GM12865 (cell line): Measurements from ENCODE around the gene FGF11.
"Not testable (repeated sequence)": the region's sequence is repeated elsewhere in the genome, so short reads cannot be mapped to it uniquely, and the experiment has no call there.

Source experiments
- DNase-seq: peaks from one replicate; pipeline ENCODE4 v3.0.0; 2010; ENCODE audit warnings: low read depth
- H3K4me3 ChIP-seq: 2 replicates; pipeline ENCODE4 v1.5.1; 2011; ENCODE audit warnings: mild to moderate bottlenecking, low read depth, low read length, control low read depth
- TF ChIP-seq, protein P1 (sequence below): IDR thresholded peaks from 2 replicates; pipeline ENCODE4 v1.5.1; 2011; ENCODE audit warnings: low read length, control low read depth, low read depth, inconsistent platforms; ENCODE audit not compliant: insufficient read depth; ENCODE audit errors: missing control alignments

FGF11 gene

DNA sequence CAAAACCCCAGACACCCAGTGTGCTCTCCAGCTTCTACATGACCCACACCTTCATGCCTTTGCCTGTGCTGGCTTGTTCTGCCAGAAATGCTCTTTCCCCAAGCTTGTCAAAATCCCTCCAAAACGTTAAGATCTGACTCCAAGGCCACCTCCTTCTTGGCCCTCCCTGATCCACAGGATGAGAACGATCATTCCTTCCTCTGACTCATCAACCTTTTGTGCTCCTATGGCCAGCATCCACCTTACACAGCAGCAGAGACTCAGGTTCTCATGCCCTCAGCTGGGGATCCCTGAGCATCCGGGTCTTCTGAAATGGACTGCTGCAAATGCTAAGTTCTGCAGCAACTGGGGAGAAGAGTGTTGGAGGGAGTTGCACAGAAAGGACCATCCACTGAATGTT lies 37.2 kb downstream of the FGF11 start:
- H3K4me3 ChIP-seq: no peak overlapping the region
- TF ChIP-seq, protein P1, sequence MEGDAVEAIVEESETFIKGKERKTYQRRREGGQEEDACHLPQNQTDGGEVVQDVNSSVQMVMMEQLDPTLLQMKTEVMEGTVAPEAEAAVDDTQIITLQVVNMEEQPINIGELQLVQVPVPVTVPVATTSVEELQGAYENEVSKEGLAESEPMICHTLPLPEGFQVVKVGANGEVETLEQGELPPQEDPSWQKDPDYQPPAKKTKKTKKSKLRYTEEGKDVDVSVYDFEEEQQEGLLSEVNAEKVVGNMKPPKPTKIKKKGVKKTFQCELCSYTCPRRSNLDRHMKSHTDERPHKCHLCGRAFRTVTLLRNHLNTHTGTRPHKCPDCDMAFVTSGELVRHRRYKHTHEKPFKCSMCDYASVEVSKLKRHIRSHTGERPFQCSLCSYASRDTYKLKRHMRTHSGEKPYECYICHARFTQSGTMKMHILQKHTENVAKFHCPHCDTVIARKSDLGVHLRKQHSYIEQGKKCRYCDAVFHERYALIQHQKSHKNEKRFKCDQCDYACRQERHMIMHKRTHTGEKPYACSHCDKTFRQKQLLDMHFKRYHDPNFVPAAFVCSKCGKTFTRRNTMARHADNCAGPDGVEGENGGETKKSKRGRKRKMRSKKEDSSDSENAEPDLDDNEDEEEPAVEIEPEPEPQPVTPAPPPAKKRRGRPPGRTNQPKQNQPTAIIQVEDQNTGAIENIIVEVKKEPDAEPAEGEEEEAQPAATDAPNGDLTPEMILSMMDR: no peak
- DNase-seq: no peak

DNA sequence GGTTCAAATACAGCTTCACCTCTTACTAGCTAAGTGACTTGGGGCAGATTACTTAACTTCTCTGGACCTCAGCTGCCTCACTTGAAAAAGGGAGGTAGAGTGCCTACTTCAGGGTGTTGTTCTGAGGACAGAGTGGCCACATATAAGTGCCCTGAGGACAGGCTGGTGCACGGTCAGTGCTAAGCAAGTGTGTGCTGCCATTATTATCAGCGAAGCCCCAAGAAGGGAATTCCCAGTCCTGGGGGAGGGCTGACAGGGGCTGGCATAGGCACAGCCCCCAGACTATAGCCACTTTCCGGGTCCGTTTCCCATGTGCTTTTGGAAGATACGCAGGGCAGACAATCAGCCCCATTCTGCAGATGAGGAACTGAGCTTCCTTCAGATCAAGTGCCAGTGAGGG lies 37.6 kb downstream of the FGF11 start:
- no peak for DNase-seq
- TF ChIP-seq, protein P1: no peak

DNA sequence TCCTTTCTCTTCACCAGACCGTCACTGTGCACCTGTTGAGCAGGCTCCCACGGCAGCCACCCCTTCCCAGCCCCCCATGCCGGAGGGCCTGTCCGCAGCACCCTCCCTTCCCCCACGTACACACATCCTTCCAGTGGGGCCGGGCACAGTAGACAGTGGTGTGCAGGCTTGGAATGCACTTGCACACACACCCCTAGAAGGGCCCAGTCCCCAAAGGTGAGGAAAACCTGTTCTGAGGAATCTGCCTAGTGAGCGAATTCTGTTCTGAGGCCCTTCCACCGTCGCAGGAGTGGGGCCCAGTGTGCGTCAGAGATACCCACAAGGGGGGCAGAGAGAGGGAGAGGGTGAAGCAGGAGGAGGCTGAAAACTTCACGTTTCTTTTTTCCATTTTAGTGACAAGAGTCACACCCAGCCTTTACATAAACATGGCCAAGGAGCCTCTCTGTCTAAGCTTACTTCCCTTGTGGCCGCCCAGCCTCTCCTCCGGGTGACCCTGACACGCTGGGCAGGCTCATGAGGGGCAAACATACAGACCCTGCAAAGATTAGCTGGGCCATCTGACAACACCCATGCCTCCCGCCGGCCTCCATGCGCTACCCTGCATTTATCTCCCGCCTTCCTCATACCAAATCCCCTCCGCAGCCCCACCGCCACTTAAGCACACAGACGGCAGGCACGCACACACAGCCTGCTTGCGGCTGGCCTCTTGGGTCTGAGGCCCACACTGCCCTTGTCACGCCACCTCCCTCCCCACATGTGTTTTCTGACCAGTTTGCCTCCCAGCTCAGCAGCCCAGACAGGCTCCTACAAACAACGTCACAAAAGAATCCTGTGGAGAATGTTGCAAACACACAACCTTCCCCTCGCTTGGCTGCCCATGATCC lies 38.3 kb downstream of the FGF11 start:
- DNase-seq: no peak
- H3K4me3 ChIP-seq: no peak overlapping the region
- TF ChIP-seq, protein P1: no peak

More for the DNA sequence above, 37.6 kb downstream of the FGF11 start:
- no peak overlapping the region for H3K4me3 ChIP-seq

DNA sequence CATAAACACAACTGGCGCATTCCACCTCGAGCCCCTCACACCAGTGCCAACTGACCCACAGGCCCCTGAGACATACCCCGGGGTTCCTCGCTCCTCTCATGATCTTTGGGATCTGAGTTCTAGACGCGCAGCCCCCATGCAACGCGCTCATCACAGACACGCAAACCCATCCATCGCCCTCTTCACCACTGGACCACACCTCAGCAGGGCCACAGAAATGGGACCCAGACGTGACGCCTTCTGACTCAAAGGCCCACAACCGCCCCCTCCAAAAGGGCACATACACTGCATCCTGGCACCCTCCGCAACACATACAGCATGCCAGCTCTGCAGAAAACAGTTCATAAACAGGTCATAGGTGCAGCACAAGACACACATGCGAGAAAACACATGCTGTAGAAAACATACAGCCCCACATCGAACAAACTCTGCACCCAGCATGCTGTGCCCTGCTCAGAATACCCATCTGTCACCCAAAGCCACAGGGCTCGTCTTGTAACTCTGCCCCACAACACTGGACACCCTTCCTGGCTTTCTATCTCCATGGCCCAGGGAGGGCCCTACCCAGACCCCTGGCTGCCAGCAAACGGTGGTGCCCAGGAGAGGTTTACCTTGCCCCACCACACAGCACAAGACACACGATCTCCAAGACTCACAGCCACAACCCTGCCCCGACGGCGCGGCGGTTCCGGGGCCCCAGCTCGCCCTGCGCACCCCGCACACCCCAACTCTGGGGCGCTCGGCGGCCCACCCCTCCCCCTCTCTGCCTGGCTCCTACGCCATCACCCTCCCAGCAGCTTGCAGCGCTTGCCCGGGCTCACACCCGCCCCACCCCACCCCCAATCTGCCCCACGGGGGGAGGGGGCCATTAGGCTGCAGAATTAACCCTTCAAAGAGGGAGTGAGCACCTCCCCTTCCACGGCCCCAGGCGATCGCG lies 39.2 kb downstream of the FGF11 start:
- peak overlapping the region; percentile 81 for H3K4me3 ChIP-seq
- TF ChIP-seq, protein P1: no peak
- DNase-seq: peak; percentile 45

DNA sequence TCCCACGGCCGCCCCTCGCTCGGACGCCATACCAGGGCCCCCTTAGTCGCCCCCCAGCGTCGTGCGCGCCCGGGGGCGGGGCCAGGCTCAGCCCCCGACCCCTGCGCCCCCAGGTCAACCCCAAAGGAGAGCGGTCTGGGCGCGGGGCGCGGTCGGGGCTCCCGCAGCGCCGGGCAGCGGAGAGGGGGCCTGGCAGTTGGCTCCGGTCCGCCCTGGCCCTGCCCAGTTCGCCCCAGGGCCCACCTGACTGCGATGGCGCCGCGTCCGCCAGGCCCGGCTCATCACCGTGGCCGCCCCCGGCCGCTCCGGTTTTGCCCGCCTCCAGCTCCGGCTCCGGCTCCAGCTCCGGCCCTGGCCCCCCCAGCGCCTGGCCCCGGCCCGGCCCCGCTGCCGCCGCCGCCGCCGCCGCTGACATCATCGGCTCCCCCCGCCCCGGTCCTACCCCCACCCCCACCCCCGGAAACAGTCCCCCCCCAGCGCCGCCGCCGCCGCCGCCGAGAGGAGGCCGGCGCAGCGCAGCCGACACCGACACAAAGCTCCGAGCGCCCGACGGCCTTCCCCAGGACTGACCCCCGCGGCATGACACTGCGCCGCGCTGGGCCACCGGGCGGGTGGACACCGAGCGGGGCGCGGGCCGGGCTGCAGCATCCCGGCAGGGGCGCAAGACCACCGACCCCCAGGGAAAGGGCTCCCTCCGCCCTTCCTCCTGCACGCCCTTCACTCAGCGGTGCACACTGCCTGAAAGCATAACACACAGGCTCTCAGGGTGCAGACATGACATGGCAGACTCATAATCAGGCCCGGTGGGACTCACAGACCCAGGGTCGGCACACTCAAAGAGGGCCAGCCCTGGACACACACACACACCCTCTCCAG lies 40.1 kb downstream of the FGF11 start, which contains the start of gene ZBTB4:
Gene ZBTB4, minus strand, starts transcription at position 419 of the 876 bp plus-strand sequence. CDS start 12,830 bp downstream, outside the sequence.
- H3K4me3 ChIP-seq: peak within 1 kb of the TSS; percentile 81
- TF ChIP-seq, protein P1: no peak
- DNase-seq: peak; percentile 58

DNA sequence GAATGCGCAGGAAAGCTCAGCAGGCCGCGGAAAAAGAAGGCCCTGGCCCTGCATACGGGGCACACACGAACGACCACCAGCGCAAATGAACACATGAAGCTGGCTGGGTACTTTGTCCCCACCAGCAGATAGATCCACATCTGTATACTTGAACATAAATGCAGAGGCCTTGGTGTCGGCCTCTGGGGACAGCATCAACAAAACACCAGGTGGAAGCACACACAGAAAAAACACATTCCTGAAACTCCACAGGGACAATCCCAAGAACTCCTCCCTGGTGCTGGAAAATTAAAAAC lies 40.7 kb downstream of the FGF11 start:
- H3K4me3 ChIP-seq: peak overlapping the region; percentile 80
- DNase-seq: no peak
- TF ChIP-seq, protein P1: no peak

DNA sequence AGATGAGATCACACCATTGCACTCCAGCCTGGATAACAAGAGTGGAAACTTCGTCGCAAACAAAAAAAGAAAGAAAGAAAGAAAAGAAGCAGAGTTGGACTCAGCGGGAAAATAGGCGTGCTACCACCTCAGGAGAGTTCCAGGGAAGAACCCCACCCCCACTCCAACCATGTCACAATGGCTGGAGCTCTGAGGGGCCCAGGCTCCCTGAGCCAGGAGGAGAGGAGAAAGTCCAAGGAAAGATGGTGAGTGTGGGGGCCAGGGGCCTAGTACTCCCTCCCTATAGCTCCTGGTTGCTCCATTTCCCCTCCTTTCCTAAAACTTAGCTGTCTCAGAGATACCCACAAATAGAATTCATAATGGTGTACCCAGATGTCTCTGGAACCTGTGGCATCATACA lies 42.0 kb downstream of the FGF11 start, which contains the start of gene SLC35G6:
Gene SLC35G6, plus strand, starts transcription at position 172 of the 400 bp plus-strand sequence. Its CDS starts 71 bp downstream, at position 243.
- peak within 1 kb of the TSS; percentile 80 for H3K4me3 ChIP-seq
- not testable (repeated sequence) for DNase-seq

DNA sequence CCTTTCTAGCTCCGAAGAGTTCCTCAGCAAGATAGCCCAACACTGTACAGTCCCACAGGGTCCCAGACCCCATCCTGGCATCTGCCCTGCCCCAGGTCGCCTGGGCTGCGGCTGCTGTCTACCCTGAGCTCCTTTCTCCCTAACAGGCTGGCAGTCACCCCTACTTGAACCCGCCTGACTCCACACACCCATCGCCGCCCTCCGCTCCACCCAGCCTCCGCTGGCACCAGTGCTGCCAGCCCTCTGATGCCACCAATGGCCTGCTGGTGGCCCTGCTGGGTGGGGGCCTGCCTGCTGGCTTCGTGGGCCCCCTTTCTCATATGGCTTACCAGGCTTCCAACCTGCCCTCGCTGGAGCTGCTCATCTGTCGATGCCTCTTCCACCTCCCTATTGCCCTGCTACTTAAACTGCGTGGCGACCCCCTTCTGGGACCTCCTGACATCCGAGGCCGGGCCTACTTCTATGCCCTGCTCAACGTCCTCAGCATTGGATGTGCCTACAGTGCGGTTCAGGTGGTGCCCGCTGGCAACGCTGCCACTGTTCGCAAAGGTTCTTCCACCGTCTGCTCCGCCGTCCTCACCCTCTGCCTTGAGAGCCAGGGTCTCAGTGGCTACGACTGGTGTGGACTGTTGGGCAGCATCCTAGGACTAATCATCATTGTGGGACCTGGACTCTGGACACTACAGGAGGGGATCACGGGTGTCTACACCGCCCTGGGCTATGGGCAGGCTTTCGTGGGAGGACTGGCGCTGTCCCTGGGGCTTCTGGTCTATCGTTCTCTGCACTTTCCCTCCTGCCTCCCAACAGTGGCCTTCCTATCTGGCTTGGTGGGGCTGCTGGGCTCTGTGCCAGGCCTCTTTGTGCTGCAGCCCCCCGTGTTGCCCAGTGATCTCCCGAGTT lies 42.8 kb downstream of the FGF11 start:
- H3K4me3 ChIP-seq, DNase-seq: not testable (repeated sequence)

DNA sequence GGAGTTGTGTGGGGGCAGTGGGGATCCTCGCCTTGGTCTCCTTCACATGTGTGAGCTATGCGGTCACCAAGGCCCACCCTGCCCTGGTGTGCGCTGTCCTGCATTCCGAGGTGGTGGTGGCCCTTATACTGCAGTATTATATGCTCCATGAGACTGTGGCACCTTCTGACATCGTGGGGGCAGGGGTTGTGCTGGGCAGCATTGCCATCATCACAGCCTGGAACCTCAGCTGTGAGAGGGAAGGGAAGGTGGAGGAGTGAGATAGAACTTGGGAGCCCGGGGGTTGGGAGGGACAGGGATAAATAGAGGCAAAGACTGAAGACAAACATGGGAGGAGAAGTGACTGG lies 43.4 kb downstream of the FGF11 start:
- peak overlapping the region; percentile 72 for H3K4me3 ChIP-seq
- DNase-seq: not testable (repeated sequence)
